Left lung (tissue), 14 donors: Measurements from ENCODE around the gene COL6A1. TPM values are rescaled to one million over a fixed set of nuclear protein-coding genes. Genes with fewer than 3 reads are reported as not detected.

Experiments
- ATAC-seq: fragments of 200-7000 bp; cut with Tn5 transposase; one replicate; pipeline ENCODE4 v1.9.1; 2020; ENCODE audit warnings: moderate library complexity
- DNase-seq, 4 donors: peaks; one replicate each; pipeline ENCODE4 v3.0.0-alpha.2; 2013 to 2020
- H3K27ac ChIP-seq, 2 donors: fragments of 200-600 bp; sonication (generic) in 1 of 2; one replicate each; pipeline versions ENCODE4 v1.5.0 to v1.8.0; 2020 to 2021
- H3K27me3 ChIP-seq, 2 donors: fragments of 200-600 bp; sonication (generic) in 1 of 2; one replicate each; pipeline versions ENCODE4 v1.5.0 to v1.8.0; 2020 to 2021
- H3K36me3 ChIP-seq, 2 donors: fragments of 200-600 bp; sonication (generic) in 1 of 2; one replicate each; pipeline versions ENCODE4 v1.5.0 to v1.8.0; 2020 to 2021
- H3K4me1 ChIP-seq, 2 donors: fragments of 200-600 bp; one replicate each; pipeline ENCODE4 v1.8.0; 2021
- H3K4me3 ChIP-seq, 2 donors: fragments of 200-600 bp; sonication (generic) in 1 of 2; one replicate each; pipeline versions ENCODE4 v1.5.0 to v1.8.0; 2020 to 2021; ENCODE audit warnings: mild to moderate bottlenecking in 1 of 2
- H3K9me3 ChIP-seq, 2 donors: fragments of 200-600 bp; sonication (generic) in 1 of 2; one replicate each; pipeline versions ENCODE4 v1.5.0 to v1.8.0; 2020 to 2021
- CTCF ChIP-seq, 2 donors: fragments of 200-600 bp; sonication (generic) in 1 of 2; IDR thresholded peaks; one replicate each; pipeline versions ENCODE4 v1.5.0 to v1.8.0; 2021; ENCODE audit warnings: antibody characterized with exemption in 2 of 2
- intact Hi-C, 2 donors: fragments of 100-400 bp; cut with DNase I; formaldehyde crosslinking; loops; one replicate each; pipeline versions ENCODE4 v1.11.2 to v1.14.2; 2022
- long read RNA-seq, 12 donors: library from polyadenylated mRNA in 2 of 12; unstranded in 2 of 12; transcript quantifications; one replicate each; pipeline ENCODE4 v2.0.0 and lab custom pipeline, GENCODE V29; 2019 to 2026
- polyA plus RNA-seq, 6 donors: library from polyadenylated mRNA; unstranded; fragments of 120-200 nt; gene quantifications; one replicate each; pipeline ENCODE4 v1.2.1, GENCODE V29; 2013; ENCODE audit not compliant: insufficient read length in 6 of 6
- total RNA-seq, 2 donors: library from RNA; stranded (reverse); fragmentation: NEBNext Ultra II Directional; extraction: Animal tissue kit (Norgen Biotek cat#: 25700); gene quantifications; one replicate each; pipeline ENCODE4 v1.2.1, GENCODE V29; 2021
- donor health status: DM: no; HTN: yes; CAD: no.
- donor health status: DM: no; HTN: no; CAD: no.

The COL6A1 gene
- total RNA-seq (100 to 1,000 TPM; 272 to 322 TPM), polyA plus RNA-seq (100 to 1,000 TPM; 309 to 574 (median 406) TPM)
- long read RNA-seq, donor 1, transcript COL6A1-204 (3 exons, 968 nt), result major isoform, 9 of 53 reads
- long read RNA-seq, donor 1, transcript COL6A1-206 (6 exons, 2,358 nt), result minor isoform, 7 of 53 reads
- long read RNA-seq, donor 1, partial matches to known transcripts, result 24 of 53 reads
- long read RNA-seq, donor 1, other reads (novel, unspliced or antisense), result 13 of 53 reads
- long read RNA-seq, donor 2, transcript COL6A1-204 (3 exons, 968 nt), result major isoform, 18 of 247 reads
- long read RNA-seq, donor 2, transcript COL6A1-206 (6 exons, 2,358 nt), result minor isoform, 6 of 247 reads
- long read RNA-seq, donor 2, partial matches to known transcripts, result 207 of 247 reads
- long read RNA-seq, donor 2, other reads (novel, unspliced or antisense), result 15 of 247 reads
- long read RNA-seq, donor 3, partial matches to known transcripts, result 0 of 28 reads
- long read RNA-seq, donor 3, other reads (novel, unspliced or antisense), result 24 of 28 reads
- long read RNA-seq, donor 4, partial matches to known transcripts, result 15 of 21 reads
- long read RNA-seq, donor 4, other reads (novel, unspliced or antisense), result 2 of 21 reads
- long read RNA-seq, donor 5, transcript COL6A1-204 (3 exons, 968 nt), result minor isoform, 8 of 176 reads
- long read RNA-seq, donor 5, transcript COL6A1-206 (6 exons, 2,358 nt), result major isoform, 11 of 176 reads
- long read RNA-seq, donor 5, partial matches to known transcripts, result 148 of 176 reads
- long read RNA-seq, donor 5, other reads (novel, unspliced or antisense), result 9 of 176 reads
- long read RNA-seq, donor 6, partial matches to known transcripts, result 0 of 13 reads
- long read RNA-seq, donor 6, other reads (novel, unspliced or antisense), result 12 of 13 reads
- long read RNA-seq, donor 7, partial matches to known transcripts, result 32 of 41 reads
- long read RNA-seq, donor 7, other reads (novel, unspliced or antisense), result 9 of 41 reads
- long read RNA-seq, donor 8, transcript COL6A1-206 (6 exons, 2,358 nt), result major isoform, 6 of 46 reads
- long read RNA-seq, donor 8, partial matches to known transcripts, result 17 of 46 reads
- long read RNA-seq, donor 8, other reads (novel, unspliced or antisense), result 20 of 46 reads
- long read RNA-seq, donor 9, result 0 reads
- long read RNA-seq, donor 10, partial matches to known transcripts, result 8 of 19 reads
- long read RNA-seq, donor 10, other reads (novel, unspliced or antisense), result 11 of 19 reads
- long read RNA-seq, donor 11, transcript COL6A1-206 (6 exons, 2,358 nt), result major isoform, 5 of 22 reads
- long read RNA-seq, donor 11, partial matches to known transcripts, result 0 of 22 reads
- long read RNA-seq, donor 11, other reads (novel, unspliced or antisense), result 14 of 22 reads
- long read RNA-seq, donor 12, partial matches to known transcripts, result 60 of 73 reads
- long read RNA-seq, donor 12, other reads (novel, unspliced or antisense), result 5 of 73 reads

- Histone ChIP-seq H3K4me1 (peaks cover 3 to 17% of the 10 kb centered on the region in 2 donors), H3K36me3 (peaks cover 0 to 4% of the 10 kb centered on the region in 2 donors), H3K27ac (peak within 1 kb of the TSS; percentile 66 to 78), H3K27me3 (peaks cover 0 to 56% of the 10 kb centered on the region in 2 donors), H3K4me3 (peak within 1 kb of the TSS; percentile 52), H3K9me3 (no peaks in the 10 kb centered on the region)
- peak; percentile 79 to 89 (median 82) for DNase-seq
- intact Hi-C loops, result loop anchor here in 1 of 2 donors (5.0 kb wide), 1 partner anchor 116 kb away; the partner anchor contains the start of gene COL6A2
- TF ChIP-seq CTCF (IDR thresholded peaks at IDR 0.05), result no peak
- peak; percentile 77 for ATAC-seq
These were observed at the start of gene COL6A1 for GRCh38 chr21:45981151-45982091. Gene COL6A1, plus strand, starts transcription at chr21:45981770. Its CDS starts 81 bp downstream, at chr21:45981851.

GRCh38 chr21:45932922-45933502 lies 48.6 kb upstream of the COL6A1 start:
- peaks cover 0 to 11% of the 10 kb centered on the region in 2 donors for H3K36me3 ChIP-seq
- H3K4me3 ChIP-seq, result no peak overlapping the region
- DNase-seq (no peak), ATAC-seq (no peak)
- H3K4me1 ChIP-seq, result no peaks in the 10 kb centered on the region
- H3K9me3 ChIP-seq, result peaks cover 0 to 20% of the 10 kb centered on the region in 2 donors
- H3K27me3 ChIP-seq, result no peaks in the 10 kb centered on the region
- intact Hi-C loops, result no loop called here
- no peak overlapping the region for H3K27ac ChIP-seq
- TF ChIP-seq CTCF (IDR thresholded peaks at IDR 0.05), result no peak

GRCh38 chr21:45934085-45934484 lies 47.5 kb upstream of the COL6A1 start:
- Histone ChIP-seq H3K4me3 (no peak overlapping the region), H3K4me1 (no peaks in the 10 kb centered on the region), H3K9me3 (peaks cover 0 to 20% of the 10 kb centered on the region in 2 donors), H3K36me3 (peaks cover 0 to 11% of the 10 kb centered on the region in 2 donors), H3K27me3 (no peaks in the 10 kb centered on the region), H3K27ac (no peak overlapping the region)
- no peak for TF ChIP-seq CTCF (IDR thresholded peaks at IDR 0.05)
- ATAC-seq (no peak), DNase-seq (peak in 1 of 4 donors; percentile 42)
- intact Hi-C loops, result no loop called here

- DNase-seq, result peak in 1 of 4 donors; percentile 43
- no peak for TF ChIP-seq CTCF (IDR thresholded peaks at IDR 0.05)
- intact Hi-C loops, result no loop called here
- Histone ChIP-seq H3K36me3 (peaks cover 0 to 11% of the 10 kb centered on the region in 2 donors), H3K9me3 (peaks cover 0 to 20% of the 10 kb centered on the region in 2 donors), H3K27ac (no peak overlapping the region), H3K27me3 (no peaks in the 10 kb centered on the region), H3K4me3 (no peak overlapping the region), H3K4me1 (no peaks in the 10 kb centered on the region)
- ATAC-seq, result no peak
These were observed 47.0 kb upstream of the COL6A1 start for GRCh38 chr21:45934554-45934953.
